SU-DHL-6 (cell line): ENCODE measurements around the gene LDHAL6B.

Experiments used
- EZH2phosphoT487 ChIP-seq: fragments of 200-600 bp; sonication (generic), shearing (Covaris generic); conservative IDR thresholded peaks from 2 replicates; pipeline ENCODE4 v1.6.1; 2018; ENCODE audit warnings: mild to moderate bottlenecking, antibody characterized with exemption, low read length, moderate library complexity, mixed read lengths
- TF ChIP-seq, protein P1 (sequence below): fragments of 200-600 bp; sonication (generic); IDR thresholded peaks from one replicate; pipeline ENCODE4 v1.5.1; 2017; ENCODE audit warnings: antibody characterized with exemption, mild to moderate bottlenecking, low read length, moderate library complexity; ENCODE audit not compliant: insufficient read depth, poor library complexity, severe bottlenecking

DNA sequence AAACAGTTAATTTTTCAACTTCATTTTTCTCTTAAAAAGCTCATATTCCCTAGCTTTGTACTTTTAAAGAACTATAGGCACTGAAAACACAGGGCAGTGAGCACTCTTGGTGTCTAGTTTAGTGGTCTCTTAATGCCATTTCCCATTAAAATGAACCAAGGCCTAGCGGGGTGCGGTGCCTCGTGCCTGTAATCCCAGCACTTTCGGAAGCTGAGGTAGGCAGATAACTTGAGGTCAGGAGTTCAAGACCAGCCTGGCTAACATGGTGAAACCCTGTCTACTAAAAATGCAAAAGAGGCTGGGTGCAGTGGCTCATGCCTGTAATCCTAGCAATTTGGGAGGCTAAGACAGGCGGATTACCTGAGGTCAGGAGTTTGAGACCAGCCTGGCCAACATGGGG lies 45.5 kb downstream of the LDHAL6B start:
- TF ChIP-seq, protein P1, sequence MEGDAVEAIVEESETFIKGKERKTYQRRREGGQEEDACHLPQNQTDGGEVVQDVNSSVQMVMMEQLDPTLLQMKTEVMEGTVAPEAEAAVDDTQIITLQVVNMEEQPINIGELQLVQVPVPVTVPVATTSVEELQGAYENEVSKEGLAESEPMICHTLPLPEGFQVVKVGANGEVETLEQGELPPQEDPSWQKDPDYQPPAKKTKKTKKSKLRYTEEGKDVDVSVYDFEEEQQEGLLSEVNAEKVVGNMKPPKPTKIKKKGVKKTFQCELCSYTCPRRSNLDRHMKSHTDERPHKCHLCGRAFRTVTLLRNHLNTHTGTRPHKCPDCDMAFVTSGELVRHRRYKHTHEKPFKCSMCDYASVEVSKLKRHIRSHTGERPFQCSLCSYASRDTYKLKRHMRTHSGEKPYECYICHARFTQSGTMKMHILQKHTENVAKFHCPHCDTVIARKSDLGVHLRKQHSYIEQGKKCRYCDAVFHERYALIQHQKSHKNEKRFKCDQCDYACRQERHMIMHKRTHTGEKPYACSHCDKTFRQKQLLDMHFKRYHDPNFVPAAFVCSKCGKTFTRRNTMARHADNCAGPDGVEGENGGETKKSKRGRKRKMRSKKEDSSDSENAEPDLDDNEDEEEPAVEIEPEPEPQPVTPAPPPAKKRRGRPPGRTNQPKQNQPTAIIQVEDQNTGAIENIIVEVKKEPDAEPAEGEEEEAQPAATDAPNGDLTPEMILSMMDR = no peak
- TF ChIP-seq EZH2phosphoT487 = no peak
